LHCN-M2 (cell line): ENCODE measurements around the gene ACSM3. TPM values are rescaled to one million over a fixed set of nuclear protein-coding genes. Genes with fewer than 3 reads are reported as not detected.
"Not testable (repeated sequence)": the region's sequence is repeated elsewhere in the genome, so short reads cannot be mapped to it uniquely, and the experiment has no call there.

Experiments used
- DNase-seq: peaks from one replicate; pipeline ENCODE4 v3.0.0-alpha.2; 2012; ENCODE audit warnings: low read depth
- total RNA-seq: library from RNA; depleted of rRNA; stranded (reverse); fragments of >200 nt; gene quantifications from 2 replicates; pipeline ENCODE4 v1.2.3, GENCODE V29; 2014

The ACSM3 gene
- total RNA-seq, 1 experiment from 2014 or later, result not detected

DNA sequence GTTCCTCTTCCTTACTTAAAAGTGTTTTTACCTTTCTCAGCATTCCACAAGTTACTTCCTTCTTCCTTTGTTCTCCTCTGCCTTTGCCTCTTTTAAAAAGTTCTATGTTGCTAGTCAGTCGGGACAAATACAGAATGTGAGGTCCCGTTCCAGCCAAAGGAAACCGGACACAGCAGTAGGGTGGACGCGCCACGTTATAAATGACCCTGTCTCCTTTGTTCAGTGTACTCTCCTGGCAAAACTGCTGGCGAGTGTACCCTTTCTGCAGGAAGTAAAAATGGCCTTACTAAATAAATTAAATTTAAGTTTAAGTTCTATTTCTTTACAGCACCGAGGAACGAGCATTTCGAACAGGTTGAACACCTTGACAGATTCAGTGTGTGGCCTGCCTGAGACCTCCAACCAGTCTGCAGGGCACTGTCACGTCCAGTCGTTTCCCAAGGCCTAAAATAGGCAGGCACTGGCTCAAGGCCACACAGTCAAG lies 41.9 kb downstream of the ACSM3 start:
- not testable (repeated sequence) for DNase-seq

DNA sequence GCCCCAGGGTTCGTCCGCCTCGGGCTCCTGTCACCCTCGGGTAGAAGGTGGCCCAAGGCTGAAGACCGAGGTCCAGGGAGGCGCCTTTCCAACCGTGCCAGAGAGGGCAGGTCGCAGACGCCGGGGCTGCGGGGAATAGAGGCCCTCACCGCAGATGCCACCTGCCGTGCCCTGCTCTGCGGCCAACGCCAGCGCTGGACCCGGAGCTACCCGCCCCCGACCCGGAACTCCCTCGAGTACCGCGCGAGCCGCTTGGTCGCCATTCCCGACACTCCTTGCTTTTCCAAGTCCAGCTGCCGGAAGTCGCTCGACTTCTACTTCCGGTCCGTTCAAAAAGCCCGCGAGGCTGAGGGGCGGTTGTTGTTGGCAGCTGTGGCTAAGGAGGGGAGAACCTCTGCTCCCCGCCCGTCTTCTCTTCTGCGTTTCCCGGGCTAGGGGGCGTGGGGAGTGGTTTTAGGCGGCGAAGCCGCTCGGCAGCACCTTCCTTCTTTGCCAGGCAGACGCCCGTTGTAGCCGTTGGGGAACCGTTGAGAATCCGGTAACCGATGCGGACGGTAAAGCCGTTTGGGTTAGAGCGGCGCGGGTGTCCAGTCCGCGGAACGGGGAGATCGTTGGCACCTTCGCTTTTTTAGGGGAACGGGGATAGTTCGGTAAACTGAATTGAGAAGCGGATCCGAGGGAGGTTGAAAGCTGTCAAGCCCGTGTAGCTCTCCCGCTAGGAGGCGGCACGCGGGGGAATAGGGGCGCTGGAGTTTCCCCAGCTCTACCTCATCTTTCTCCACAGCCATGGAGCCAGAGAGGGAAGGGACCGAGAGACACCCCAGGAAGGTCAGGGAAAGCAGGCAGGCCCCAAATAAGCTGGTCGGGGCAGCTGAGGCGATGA lies 42.6 kb downstream of the ACSM3 start, which contains the start of the genes ERI2 and REXO5:
Gene ERI2, minus strand, starts transcription at position 305 of the 883 bp plus-strand sequence. Its CDS starts 42 bp downstream, at position 263.
Gene REXO5, plus strand, starts transcription at position 360 of the 883 bp plus-strand sequence. Its CDS starts 427 bp downstream, at position 787.
- peak; percentile 96 for DNase-seq

DNA sequence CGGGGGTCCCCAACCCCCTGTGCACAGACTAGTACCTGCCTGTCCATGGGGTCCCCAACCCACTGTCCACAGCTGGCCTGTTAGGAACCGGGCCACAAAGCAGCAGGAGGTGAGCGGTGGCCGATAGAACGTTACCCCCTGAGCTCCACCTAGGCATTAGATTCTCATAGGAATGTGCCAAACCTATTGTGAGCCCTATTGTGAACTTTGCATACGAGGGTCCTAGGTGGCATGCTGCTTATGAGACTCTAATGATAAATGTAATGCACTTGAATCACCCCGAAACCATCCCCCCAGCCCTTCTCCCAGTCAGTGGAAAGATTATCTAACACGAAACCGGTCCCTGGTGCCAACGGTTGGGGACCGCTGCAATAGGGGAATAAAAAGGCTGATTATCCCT lies 44.0 kb downstream of the ACSM3 start:
- no peak for DNase-seq

GRCh38 chr16:20811889-20812439 lies 48.1 kb downstream of the ACSM3 start:
- no peak for DNase-seq

- no peak for DNase-seq
Observed at GRCh38 chr16:20812510-20812909, 48.7 kb downstream of the ACSM3 start.

DNA sequence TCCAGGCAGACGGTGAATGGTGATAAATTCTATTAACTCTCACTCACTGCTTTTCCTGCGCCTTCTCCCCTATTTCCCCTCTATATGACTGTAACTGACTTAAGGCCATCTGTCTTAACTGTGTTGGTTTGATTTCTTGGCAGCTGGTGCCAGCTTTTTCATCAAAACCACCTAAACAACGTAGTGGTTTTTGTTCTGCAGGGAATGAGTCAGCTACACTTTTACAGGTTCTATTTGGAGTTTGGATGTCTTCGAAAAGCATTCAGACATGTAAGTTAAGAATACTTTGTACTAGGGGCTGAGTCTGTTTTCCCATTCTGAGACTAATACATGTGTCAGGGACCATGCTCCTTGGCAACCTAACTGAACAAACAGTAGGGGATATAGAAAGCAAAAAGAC lies 51.0 kb downstream of the ACSM3 start:
- DNase-seq, result peak; percentile 20

DNA sequence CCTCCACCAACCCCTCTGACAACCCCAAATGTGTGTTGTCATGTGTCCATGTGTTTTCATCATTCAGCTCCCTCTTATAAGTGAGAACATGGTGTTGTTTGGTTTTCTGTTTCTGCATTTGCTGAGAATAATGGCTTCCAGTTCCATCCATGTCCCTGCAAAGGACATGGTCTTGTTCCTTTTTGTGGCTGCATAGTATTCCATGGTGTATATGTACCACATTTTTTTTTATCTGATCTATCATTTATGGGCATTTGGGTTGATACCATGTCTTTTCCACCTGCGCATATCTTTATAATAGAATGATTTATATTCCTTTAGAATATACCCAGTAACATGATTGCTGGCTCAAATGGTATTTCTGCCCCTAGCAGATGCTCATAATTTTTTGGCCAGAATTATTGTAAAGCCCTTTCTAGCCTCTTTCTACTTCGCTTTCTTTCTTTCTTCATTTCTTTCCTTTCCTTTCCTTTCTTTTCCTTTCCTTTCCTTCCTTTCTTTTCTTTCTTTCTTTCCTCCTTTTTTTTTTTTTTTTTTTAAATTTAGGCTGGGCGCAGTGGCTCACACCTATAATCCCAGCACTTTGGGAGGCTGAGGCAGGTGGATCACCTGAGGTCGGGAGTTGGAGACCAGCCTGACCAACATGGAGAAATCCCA lies 55.2 kb downstream of the ACSM3 start:
- no peak for DNase-seq

DNA sequence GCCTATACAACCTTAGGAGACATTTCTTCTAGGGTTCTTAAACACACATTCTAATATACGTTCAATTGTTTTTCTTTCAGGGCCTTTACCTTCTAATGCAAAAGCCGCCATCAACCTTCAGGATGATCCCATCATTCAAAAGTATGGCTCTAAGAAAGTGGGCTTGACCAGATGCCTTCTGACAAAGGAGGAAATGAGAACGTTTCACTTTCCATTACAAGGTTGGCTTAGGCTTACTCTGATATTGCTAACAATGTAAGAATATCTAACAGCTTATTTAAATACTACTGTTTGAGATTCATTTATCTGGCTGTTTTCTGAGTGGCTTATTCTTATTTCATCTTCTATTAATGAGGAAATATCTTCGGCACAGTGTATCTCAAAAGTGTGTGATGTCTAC lies 57.9 kb downstream of the ACSM3 start:
- DNase-seq, result no peak

GRCh38 chr16:20822521-20823325 lies 58.9 kb downstream of the ACSM3 start:
- DNase-seq, result no peak

DNA sequence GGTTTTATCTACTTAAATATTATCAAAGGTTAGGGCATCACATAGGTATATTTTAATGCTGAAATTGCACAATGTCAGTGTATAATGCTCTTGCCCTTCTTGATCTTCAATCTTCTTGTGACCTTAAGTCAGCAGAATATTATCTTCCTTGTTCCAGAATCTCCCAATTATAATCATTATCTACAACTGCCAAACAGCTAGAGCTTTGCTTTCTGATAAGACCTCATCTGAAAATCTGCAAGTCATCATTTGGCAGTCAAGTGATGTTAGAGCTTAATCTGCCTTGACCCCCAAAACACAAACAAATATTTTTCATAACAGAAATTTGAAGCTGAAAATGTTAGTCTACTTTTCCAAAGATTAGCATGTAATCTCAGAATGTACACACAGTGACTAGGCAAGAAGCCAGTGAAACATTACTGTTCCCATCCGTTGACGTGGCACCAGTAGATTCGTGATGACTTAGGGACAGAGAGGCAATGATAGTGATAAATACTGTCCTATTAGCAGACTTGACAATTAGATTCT lies 62.3 kb downstream of the ACSM3 start:
- DNase-seq, result no peak

DNA sequence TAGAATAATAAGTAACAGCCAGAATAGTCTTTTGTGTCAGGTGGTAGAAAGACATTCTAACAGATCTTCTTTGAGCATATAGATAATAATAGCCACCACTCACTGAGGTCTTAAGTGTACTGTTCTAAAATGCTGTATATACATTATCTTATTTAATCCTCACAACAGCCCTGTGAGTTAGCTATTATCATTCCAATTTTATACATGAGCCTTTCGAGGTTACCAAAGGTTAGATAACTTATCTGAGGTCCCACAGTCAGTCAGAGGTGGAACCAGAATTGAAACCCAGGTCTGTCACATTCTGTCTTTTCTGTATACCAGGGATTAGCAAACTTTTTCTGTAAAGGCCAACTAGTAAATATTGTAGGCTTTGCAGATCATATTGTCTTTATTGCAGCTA lies 65.7 kb downstream of the ACSM3 start:
- DNase-seq, result no peak

DNA sequence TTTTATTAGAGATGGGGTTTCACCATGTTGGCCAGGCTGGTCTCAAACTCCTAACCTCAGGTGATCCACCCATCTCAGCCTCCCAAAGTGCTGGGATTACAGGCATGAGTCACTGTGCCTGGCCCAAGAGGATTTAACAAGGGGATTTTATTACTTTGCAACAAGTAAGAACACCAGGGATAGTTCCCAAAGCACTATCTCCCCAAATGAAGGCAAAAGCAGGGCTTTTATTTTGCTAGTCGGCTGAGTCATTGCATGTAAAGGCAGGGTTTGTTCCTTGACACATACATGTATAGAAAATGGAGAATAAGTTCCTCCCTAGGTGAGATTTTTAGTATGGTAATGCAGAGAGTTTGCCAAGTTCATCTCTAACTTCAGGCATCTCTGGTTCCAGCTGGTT lies 66.6 kb downstream of the ACSM3 start:
- no peak for DNase-seq

- DNase-seq, result no peak
Observed at GRCh38 chr16:20833086-20833485, 69.3 kb downstream of the ACSM3 start.

- no peak for DNase-seq
Observed at GRCh38 chr16:20838240-20838639, 74.4 kb downstream of the ACSM3 start.

GRCh38 chr16:20839504-20839903 lies 75.7 kb downstream of the ACSM3 start:
- no peak for DNase-seq

- no peak for DNase-seq
Observed at GRCh38 chr16:20844054-20844453, 80.2 kb downstream of the ACSM3 start.

- DNase-seq, result no peak
Observed at GRCh38 chr16:20844588-20844987, 80.8 kb downstream of the ACSM3 start.

- no peak for DNase-seq
Observed at GRCh38 chr16:20846030-20846429, 82.2 kb downstream of the ACSM3 start.

DNA sequence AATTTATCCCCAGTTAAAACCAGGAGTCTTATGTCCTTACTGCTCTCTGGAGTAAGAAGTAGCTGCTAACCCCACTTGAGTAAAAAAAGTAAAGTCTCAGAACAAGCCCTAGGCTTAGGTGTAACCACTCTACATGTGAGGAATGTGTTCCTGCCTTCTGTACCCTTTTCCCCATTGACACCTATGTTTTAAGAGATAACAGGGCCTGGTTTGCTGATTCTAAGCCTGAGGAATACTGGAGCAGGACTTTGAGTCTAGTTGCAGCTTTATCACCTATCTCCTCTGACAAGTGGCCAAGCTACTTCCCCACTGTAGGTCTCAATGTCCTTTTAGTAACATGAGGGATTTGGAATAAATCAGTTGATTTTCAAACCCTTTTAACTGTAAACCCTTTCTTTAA lies 82.7 kb downstream of the ACSM3 start:
- DNase-seq, result no peak
